ENCODE data around the gene DCUN1D3.
"Not testable (repeated sequence)": the region's sequence is repeated elsewhere in the genome, so short reads cannot be mapped to it uniquely, and the experiment has no call there.

The DCUN1D3 gene

DNA sequence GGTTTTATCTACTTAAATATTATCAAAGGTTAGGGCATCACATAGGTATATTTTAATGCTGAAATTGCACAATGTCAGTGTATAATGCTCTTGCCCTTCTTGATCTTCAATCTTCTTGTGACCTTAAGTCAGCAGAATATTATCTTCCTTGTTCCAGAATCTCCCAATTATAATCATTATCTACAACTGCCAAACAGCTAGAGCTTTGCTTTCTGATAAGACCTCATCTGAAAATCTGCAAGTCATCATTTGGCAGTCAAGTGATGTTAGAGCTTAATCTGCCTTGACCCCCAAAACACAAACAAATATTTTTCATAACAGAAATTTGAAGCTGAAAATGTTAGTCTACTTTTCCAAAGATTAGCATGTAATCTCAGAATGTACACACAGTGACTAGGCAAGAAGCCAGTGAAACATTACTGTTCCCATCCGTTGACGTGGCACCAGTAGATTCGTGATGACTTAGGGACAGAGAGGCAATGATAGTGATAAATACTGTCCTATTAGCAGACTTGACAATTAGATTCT lies 74.1 kb downstream of the DCUN1D3 start:
- DNase-seq (ENCODE audit: low read depth in 2 of 2), result no peak

GRCh38 chr16:20822521-20823325 lies 77.4 kb downstream of the DCUN1D3 start:
- DNase-seq (ENCODE audit: low read depth in 2 of 2), result no peak

GRCh38 chr16:20821682-20822081 lies 78.5 kb downstream of the DCUN1D3 start:
- DNase-seq (ENCODE audit: low read depth in 2 of 2), result no peak

GRCh38 chr16:20818929-20819585 lies 81.1 kb downstream of the DCUN1D3 start:
- DNase-seq (ENCODE audit: low read depth in 2 of 2), result no peak

DNA sequence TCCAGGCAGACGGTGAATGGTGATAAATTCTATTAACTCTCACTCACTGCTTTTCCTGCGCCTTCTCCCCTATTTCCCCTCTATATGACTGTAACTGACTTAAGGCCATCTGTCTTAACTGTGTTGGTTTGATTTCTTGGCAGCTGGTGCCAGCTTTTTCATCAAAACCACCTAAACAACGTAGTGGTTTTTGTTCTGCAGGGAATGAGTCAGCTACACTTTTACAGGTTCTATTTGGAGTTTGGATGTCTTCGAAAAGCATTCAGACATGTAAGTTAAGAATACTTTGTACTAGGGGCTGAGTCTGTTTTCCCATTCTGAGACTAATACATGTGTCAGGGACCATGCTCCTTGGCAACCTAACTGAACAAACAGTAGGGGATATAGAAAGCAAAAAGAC lies 85.4 kb downstream of the DCUN1D3 start:
- DNase-seq (ENCODE audit: low read depth in 2 of 2), result no peak

- DNase-seq (ENCODE audit: low read depth in 2 of 2), result no peak
Observed at GRCh38 chr16:20812510-20812909, 87.6 kb downstream of the DCUN1D3 start.

- DNase-seq (ENCODE audit: low read depth in 2 of 2), result no peak
Observed at GRCh38 chr16:20811889-20812439, 88.2 kb downstream of the DCUN1D3 start.

DNA sequence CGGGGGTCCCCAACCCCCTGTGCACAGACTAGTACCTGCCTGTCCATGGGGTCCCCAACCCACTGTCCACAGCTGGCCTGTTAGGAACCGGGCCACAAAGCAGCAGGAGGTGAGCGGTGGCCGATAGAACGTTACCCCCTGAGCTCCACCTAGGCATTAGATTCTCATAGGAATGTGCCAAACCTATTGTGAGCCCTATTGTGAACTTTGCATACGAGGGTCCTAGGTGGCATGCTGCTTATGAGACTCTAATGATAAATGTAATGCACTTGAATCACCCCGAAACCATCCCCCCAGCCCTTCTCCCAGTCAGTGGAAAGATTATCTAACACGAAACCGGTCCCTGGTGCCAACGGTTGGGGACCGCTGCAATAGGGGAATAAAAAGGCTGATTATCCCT lies 92.3 kb downstream of the DCUN1D3 start:
- no peak for DNase-seq (ENCODE audit: low read depth in 2 of 2)

- peak; percentile 43 to 50 for DNase-seq (ENCODE audit: low read depth in 2 of 2)
Observed at GRCh38 chr16:20806168-20807050, 93.7 kb downstream of the DCUN1D3 start, which contains the start of the genes ERI2 and REXO5. TSS of gene ERI2 (minus strand) at chr16:20806472. CDS start at chr16:20806430, 42 bp downstream. TSS of gene REXO5 (plus strand) at chr16:20806527. CDS start at chr16:20806954, 427 bp downstream.

DNA sequence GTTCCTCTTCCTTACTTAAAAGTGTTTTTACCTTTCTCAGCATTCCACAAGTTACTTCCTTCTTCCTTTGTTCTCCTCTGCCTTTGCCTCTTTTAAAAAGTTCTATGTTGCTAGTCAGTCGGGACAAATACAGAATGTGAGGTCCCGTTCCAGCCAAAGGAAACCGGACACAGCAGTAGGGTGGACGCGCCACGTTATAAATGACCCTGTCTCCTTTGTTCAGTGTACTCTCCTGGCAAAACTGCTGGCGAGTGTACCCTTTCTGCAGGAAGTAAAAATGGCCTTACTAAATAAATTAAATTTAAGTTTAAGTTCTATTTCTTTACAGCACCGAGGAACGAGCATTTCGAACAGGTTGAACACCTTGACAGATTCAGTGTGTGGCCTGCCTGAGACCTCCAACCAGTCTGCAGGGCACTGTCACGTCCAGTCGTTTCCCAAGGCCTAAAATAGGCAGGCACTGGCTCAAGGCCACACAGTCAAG lies 94.4 kb downstream of the DCUN1D3 start:
- DNase-seq (ENCODE audit: low read depth in 2 of 2), result not testable (repeated sequence)

Measured in stimulated activated CD8-positive, alpha-beta memory T cell treated with anti-CD3 and anti-CD28 coated beads, Interleukin-7, amount 100 ng/mL, for 1 hour (primary cell).